Measurements from ENCODE around the gene YBX2.

The YBX2 gene

DNA sequence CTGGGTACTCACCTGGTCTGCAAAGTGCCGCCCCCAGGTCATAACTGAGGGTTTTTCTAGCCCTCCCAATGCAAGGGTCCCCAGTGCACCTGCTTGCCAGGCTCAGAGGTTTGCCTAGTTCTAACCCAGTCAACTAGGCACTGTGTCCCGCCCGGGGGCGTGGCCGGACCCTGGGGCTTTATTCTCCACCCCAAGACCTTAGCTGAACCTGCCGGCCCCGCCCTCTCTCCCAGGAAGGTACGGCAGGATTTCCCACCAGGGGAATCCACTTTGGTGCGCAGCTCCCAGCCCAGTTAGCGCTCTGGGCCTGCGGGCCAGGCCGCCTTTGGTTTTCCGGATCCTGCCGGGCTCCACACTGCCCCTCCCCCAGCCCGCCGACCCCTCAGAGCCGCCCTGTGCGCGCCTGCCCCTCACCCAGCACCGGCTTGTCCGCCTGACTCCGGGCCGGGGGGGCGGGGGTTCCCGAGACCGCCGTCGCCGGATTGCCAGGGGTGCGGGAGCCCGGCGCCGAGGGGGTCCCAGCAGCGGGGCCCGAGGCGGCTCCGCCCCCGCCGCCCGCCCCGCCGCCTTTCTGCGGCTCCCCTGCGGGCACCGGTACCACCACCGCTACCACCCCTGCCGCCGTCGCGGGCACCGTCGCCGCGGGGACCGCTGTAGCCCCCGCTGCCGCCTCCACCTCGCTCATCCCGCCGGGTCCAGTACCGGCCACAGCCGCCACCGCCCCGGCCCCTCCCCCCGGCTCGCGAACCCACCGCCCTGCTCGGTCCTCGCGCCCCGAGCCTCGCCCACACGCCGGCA is 424 bp downstream of the YBX2 start:
- H3K27ac ChIP-seq (ENCODE audit: low read depth, low read length), result no peak overlapping the region; the same call in 1 of the 2 replicates
- 0 out of 2 replicates have a peak, but pooled peaks cover 2% of the 10 kb centered on the region for H3K36me3 ChIP-seq (ENCODE audit: control insufficient read depth, insufficient read depth, low read length)
- H3K27me3 ChIP-seq (ENCODE audit: control insufficient read depth, insufficient read depth, low read length), result peaks cover 25% of the 10 kb centered on the region
- peak overlapping the region; percentile 46 for H3K4me3 ChIP-seq (ENCODE audit: low read depth, low read length)
- H3K9ac ChIP-seq (ENCODE audit: low read length), result no peak overlapping the region
- no peaks in the 10 kb centered on the region for H3K9me3 ChIP-seq (ENCODE audit: control insufficient read depth, insufficient read depth, low read depth, low read length)
- H3K4me1 ChIP-seq (ENCODE audit: control insufficient read depth, insufficient read depth, low read length), result peaks cover 18% of the 10 kb centered on the region

DNA sequence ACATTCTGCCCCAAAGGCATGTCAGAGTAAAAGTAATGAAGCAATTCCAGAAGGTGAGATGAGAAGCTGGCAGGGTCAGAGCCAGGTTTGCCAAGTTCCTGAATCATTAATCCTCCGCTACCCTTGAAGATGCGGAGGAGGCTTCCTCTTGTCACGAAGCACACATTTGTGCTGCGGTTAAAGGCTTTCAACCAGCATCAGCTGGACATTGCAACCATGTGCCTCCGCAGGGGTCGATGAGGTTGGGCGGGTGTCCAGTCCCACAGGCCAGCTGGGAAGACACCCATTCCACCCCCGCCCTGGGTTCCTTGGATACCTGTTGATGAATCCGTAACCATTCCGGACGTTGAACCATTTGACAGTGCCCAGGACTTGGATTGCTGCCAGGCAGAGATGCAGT is 1.3 kb downstream of the YBX2 start:
- Histone ChIP-seq H3K27ac (ENCODE audit: low read depth, low read length) (no peak overlapping the region), H3K27me3 (ENCODE audit: control insufficient read depth, insufficient read depth, low read length) (peaks cover 23% of the 10 kb centered on the region), H3K4me1 (ENCODE audit: control insufficient read depth, insufficient read depth, low read length) (peaks cover 18% of the 10 kb centered on the region), H3K9me3 (ENCODE audit: control insufficient read depth, insufficient read depth, low read depth, low read length) (no peaks in the 10 kb centered on the region), H3K4me3 (ENCODE audit: low read depth, low read length) (peak overlapping the region; percentile 46; the same call in 1 of the 2 replicates), H3K9ac (ENCODE audit: low read length) (no peak overlapping the region), H3K36me3 (ENCODE audit: control insufficient read depth, insufficient read depth, low read length) (0 out of 2 replicates have a peak, but pooled peaks cover 2% of the 10 kb centered on the region)

DNA sequence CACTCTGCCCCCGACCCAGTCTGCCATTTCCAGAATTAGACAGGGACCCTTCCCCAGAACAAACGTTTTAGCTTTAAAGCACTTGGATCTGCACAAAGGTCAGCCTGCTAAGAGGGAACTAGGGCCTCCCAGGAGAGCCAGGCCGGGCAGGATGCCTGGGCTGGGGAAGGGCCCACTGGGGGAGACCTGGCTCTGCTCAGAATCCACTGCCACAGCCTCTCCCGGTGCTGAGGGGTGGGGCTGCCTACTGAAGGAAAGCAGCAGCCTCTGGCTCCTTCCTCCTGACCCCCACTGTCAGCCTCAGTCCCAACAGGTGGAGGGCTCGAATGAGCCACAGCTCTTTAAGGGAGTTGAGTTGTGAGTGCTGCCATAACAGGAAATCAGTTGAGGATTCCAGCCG is 1.7 kb downstream of the YBX2 start:
- Histone ChIP-seq H3K4me3 (ENCODE audit: low read depth, low read length) (no peak overlapping the region), H3K9ac (ENCODE audit: low read length) (no peak overlapping the region), H3K27me3 (ENCODE audit: control insufficient read depth, insufficient read depth, low read length) (peaks cover 22% of the 10 kb centered on the region), H3K4me1 (ENCODE audit: control insufficient read depth, insufficient read depth, low read length) (peaks cover 18% of the 10 kb centered on the region), H3K9me3 (ENCODE audit: control insufficient read depth, insufficient read depth, low read depth, low read length) (no peaks in the 10 kb centered on the region), H3K36me3 (ENCODE audit: control insufficient read depth, insufficient read depth, low read length) (peaks cover 5% of the 10 kb centered on the region; the same call in 1 of the 2 replicates), H3K27ac (ENCODE audit: low read depth, low read length) (no peak overlapping the region)

DNA sequence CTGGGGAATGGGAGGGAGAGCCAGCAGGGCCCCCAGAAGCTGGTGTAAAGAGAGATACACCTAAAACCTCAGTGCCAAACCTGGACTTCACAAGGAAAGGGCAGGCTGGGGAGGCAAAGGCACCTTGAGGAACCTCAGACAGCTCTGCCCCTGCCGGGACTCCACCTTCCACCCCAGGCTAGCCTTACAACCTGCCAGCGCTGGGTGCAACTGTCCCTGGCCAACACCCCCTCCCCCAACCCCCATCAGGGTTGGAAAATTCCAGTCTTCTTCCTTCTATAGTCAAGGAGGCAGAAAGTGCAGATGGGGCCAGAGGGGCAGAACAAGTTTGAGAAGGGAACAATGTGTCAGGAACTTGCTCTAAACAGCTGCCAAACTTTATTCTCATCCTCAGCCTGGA is 2.2 kb downstream of the YBX2 start:
- Histone ChIP-seq H3K27me3 (ENCODE audit: control insufficient read depth, insufficient read depth, low read length) (peaks cover 22% of the 10 kb centered on the region), H3K27ac (ENCODE audit: low read depth, low read length) (no peak overlapping the region), H3K4me1 (ENCODE audit: control insufficient read depth, insufficient read depth, low read length) (peaks cover 18% of the 10 kb centered on the region), H3K36me3 (ENCODE audit: control insufficient read depth, insufficient read depth, low read length) (peaks cover 10% of the 10 kb centered on the region; the same call in 1 of the 2 replicates), H3K9me3 (ENCODE audit: control insufficient read depth, insufficient read depth, low read depth, low read length) (no peaks in the 10 kb centered on the region), H3K4me3 (ENCODE audit: low read depth, low read length) (no peak overlapping the region), H3K9ac (ENCODE audit: low read length) (no peak overlapping the region)

DNA sequence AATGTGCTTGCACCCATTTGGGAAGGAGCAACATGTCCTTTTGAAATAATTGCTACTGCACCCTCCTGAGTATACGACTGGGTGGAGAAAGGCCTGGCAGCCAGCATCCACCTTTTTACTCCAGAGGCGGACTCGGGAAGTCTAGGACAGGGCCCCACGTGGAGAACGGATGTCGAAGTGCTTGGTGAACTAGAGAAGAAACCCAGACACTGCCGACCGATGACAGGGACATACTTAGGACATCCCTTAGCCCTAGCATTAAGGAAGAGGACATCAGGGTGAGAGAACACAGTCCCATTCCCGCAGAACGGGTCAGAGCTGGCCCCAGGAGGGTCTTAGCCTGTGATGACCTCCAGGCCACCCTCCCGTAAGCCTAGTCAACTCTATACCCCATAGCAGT is 3.8 kb downstream of the YBX2 start:
- H3K27me3 ChIP-seq (ENCODE audit: control insufficient read depth, insufficient read depth, low read length), result peaks cover 12% of the 10 kb centered on the region
- peaks cover 20% of the 10 kb centered on the region; the same call in 1 of the 2 replicates for H3K36me3 ChIP-seq (ENCODE audit: control insufficient read depth, insufficient read depth, low read length)

DNA sequence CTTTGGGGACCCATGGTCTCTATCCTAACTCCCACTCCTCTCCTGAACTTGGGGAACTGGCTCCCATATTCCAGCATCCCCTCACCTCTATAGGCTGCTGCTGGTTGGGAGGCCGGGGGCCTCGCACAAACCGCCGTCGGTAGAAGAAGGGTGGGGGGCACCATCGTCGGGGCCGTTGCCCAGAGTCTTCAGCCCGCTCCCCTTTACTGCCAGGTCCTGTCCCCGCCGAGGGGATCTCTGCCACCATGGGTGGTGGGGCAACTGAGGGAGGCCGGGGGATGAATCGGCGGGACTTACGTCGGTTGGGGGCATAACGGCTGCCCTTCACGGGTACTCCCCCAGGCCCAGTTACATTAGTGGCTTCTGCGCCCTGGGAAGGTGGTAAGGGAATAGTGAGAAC is 4.3 kb downstream of the YBX2 start:
- peaks cover 23% of the 10 kb centered on the region for H3K36me3 ChIP-seq (ENCODE audit: control insufficient read depth, insufficient read depth, low read length)
- H3K9me3 ChIP-seq (ENCODE audit: control insufficient read depth, insufficient read depth, low read depth, low read length), result no peaks in the 10 kb centered on the region
- H3K4me3 ChIP-seq (ENCODE audit: low read depth, low read length), result no peak overlapping the region
- H3K4me1 ChIP-seq (ENCODE audit: control insufficient read depth, insufficient read depth, low read length), result peaks cover 18% of the 10 kb centered on the region
- H3K27ac ChIP-seq (ENCODE audit: low read depth, low read length), result no peak overlapping the region
- H3K27me3 ChIP-seq (ENCODE audit: control insufficient read depth, insufficient read depth, low read length), result peaks cover 7% of the 10 kb centered on the region; the same call in 1 of the 2 replicates
- H3K9ac ChIP-seq (ENCODE audit: low read length), result no peak overlapping the region

More for the DNA sequence above, 3.8 kb downstream of the YBX2 start:
- Histone ChIP-seq H3K27ac (ENCODE audit: low read depth, low read length) (no peak overlapping the region), H3K4me3 (ENCODE audit: low read depth, low read length) (no peak overlapping the region), H3K9me3 (ENCODE audit: control insufficient read depth, insufficient read depth, low read depth, low read length) (no peaks in the 10 kb centered on the region), H3K9ac (ENCODE audit: low read length) (no peak overlapping the region), H3K4me1 (ENCODE audit: control insufficient read depth, insufficient read depth, low read length) (peaks cover 18% of the 10 kb centered on the region)

DNA sequence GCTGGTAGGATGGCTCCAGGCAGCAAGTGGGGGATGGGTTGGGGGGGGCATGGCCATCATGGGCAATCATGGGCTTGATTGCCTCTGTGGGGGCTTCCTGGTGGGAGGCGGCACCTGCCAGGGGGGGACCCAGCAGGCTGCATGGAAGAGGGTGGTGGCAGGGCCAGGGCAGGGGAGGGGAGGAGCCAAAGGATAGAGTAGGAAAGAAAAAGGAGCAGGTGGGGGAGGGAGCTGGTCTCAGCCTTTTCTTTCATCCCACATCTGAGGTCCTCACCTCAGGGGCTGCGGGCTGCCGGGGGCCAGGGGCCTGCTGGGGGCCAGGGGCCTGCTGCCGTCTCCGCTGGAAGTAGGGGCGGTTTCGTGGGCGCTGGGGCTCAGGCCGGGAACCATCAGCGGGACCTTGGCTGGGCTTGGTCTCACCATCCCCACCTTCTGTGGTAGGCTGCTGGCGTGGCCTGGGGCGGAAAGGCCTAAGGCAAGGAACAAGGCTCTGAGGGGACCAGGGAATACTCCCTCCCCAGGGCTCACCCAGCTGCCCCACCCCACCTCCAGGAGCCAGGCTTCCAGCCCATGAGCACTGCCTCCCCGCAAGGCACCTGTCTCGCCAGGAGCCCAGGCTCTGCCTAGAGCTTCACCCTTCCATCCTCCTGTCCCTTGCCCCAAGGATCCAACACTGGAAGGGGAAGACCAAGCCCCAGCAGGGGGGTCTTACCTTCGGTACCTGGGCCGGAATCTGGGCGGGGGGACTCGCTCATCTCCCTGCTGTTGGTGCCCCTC is 5.0 kb downstream of the YBX2 start:
- Histone ChIP-seq H3K9ac (ENCODE audit: low read length) (no peak overlapping the region), H3K9me3 (ENCODE audit: control insufficient read depth, insufficient read depth, low read depth, low read length) (no peaks in the 10 kb centered on the region), H3K36me3 (ENCODE audit: control insufficient read depth, insufficient read depth, low read length) (peaks cover 30% of the 10 kb centered on the region), H3K4me3 (ENCODE audit: low read depth, low read length) (no peak overlapping the region), H3K27me3 (ENCODE audit: control insufficient read depth, insufficient read depth, low read length) (peaks cover 3% of the 10 kb centered on the region; the same call in 1 of the 2 replicates), H3K27ac (ENCODE audit: low read depth, low read length) (no peak overlapping the region), H3K4me1 (ENCODE audit: control insufficient read depth, insufficient read depth, low read length) (peaks cover 15% of the 10 kb centered on the region)

DNA sequence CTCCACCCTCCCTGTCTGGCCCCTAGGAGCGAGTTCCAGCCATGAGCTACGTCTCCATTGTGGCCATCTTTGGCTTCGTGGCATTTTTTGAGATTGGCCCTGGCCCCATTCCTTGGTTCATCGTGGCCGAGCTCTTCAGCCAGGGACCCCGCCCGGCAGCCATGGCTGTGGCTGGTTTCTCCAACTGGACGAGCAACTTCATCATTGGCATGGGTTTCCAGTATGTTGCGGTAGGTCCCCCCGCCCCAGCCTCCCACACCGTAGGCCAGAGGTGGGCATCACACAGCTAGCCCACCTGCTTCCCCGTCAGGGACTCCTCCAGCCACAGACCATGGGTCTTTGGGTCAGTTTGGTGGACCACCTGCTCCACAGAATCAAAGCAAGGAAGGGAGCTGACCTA is 8.8 kb downstream of the YBX2 start:
- Histone ChIP-seq H3K36me3 (ENCODE audit: control insufficient read depth, insufficient read depth, low read length) (peaks cover 36% of the 10 kb centered on the region), H3K4me1 (ENCODE audit: control insufficient read depth, insufficient read depth, low read length) (0 out of 2 replicates have a peak, but pooled peaks cover 3% of the 10 kb centered on the region), H3K27ac (ENCODE audit: low read depth, low read length) (no peak overlapping the region), H3K9me3 (ENCODE audit: control insufficient read depth, insufficient read depth, low read depth, low read length) (no peaks in the 10 kb centered on the region), H3K9ac (ENCODE audit: low read length) (no peak overlapping the region), H3K4me3 (ENCODE audit: low read depth, low read length) (no peak overlapping the region), H3K27me3 (ENCODE audit: control insufficient read depth, insufficient read depth, low read length) (peaks cover 9% of the 10 kb centered on the region)

DNA sequence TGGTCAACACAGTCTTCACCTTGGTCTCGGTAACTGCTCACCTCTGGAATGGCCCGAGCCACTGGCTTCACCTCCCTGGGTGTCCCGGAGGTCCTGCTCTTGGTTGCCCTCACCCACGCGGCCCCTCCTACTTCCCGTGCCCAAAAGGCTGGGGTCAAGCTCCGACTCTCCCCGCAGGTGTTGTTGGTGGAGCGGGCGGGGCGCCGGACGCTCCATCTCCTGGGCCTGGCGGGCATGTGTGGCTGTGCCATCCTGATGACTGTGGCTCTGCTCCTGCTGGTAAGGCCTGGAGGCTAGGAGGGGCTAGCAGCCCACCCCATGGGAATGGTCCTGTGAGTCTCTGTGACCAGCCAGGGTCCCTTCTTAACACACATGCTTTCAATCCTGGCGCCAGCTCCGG is 9.5 kb downstream of the YBX2 start:
- no peaks in the 10 kb centered on the region for H3K9me3 ChIP-seq (ENCODE audit: control insufficient read depth, insufficient read depth, low read depth, low read length)
- H3K36me3 ChIP-seq (ENCODE audit: control insufficient read depth, insufficient read depth, low read length), result peaks cover 35% of the 10 kb centered on the region
- H3K4me3 ChIP-seq (ENCODE audit: low read depth, low read length), result no peak overlapping the region
- H3K27ac ChIP-seq (ENCODE audit: low read depth, low read length), result no peak overlapping the region
- peaks cover 9% of the 10 kb centered on the region for H3K27me3 ChIP-seq (ENCODE audit: control insufficient read depth, insufficient read depth, low read length)
- H3K9ac ChIP-seq (ENCODE audit: low read length), result no peak overlapping the region
- peaks cover 7% of the 10 kb centered on the region for H3K4me1 ChIP-seq (ENCODE audit: control insufficient read depth, insufficient read depth, low read length)

DNA sequence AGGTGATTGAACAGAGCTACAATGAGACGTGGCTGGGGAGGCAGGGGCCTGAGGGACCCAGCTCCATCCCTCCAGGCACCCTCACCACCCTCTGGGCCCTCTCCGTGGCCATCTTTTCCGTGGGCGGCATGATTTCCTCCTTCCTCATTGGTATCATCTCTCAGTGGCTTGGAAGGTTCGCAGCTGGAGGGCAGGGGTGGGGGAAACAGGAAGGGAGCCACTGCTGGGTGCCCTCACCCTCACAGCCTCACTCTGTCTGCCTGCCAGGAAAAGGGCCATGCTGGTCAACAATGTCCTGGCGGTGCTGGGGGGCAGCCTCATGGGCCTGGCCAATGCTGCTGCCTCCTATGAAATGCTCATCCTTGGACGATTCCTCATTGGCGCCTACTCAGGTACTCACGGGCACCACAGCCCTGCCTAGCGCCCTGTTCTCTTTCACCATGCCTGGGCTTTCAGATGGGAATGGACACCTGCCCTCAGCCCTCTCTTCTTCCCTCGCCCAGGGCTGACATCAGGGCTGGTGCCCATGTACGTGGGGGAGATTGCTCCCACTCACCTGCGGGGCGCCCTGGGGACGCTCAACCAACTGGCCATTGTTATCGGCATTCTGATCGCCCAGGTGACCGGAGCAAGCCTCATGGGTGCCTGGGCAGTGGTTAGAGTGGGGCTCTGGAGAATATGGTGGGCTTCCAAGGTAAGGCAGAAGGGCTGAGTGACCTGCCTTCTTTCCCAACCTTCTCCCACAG is 10.8 kb downstream of the YBX2 start:
- H3K4me3 ChIP-seq (ENCODE audit: low read depth, low read length), result no peak overlapping the region
- no peak overlapping the region for H3K27ac ChIP-seq (ENCODE audit: low read depth, low read length)
- no peak overlapping the region for H3K9ac ChIP-seq (ENCODE audit: low read length)
- H3K27me3 ChIP-seq (ENCODE audit: control insufficient read depth, insufficient read depth, low read length), result peaks cover 9% of the 10 kb centered on the region
- peaks cover 11% of the 10 kb centered on the region for H3K4me1 ChIP-seq (ENCODE audit: control insufficient read depth, insufficient read depth, low read length)
- peaks cover 35% of the 10 kb centered on the region for H3K36me3 ChIP-seq (ENCODE audit: control insufficient read depth, insufficient read depth, low read length)
- H3K9me3 ChIP-seq (ENCODE audit: control insufficient read depth, insufficient read depth, low read depth, low read length), result no peaks in the 10 kb centered on the region

Data from HUES6 (cell line).